Smooth muscle cell of the pulmonary artery (primary cell): ENCODE data around the gene AZGP1. TPM values are rescaled to one million over a fixed set of nuclear protein-coding genes. Genes with fewer than 3 reads are reported as not detected.

Experiments
- total RNA-seq: library from RNA; depleted of rRNA; stranded (reverse); fragments of >200 nt; gene quantifications from 2 replicates; pipeline ENCODE4 v1.2.3, GENCODE V29; 2014

The AZGP1 gene
- total RNA-seq = not detected in 2 replicates

DNA sequence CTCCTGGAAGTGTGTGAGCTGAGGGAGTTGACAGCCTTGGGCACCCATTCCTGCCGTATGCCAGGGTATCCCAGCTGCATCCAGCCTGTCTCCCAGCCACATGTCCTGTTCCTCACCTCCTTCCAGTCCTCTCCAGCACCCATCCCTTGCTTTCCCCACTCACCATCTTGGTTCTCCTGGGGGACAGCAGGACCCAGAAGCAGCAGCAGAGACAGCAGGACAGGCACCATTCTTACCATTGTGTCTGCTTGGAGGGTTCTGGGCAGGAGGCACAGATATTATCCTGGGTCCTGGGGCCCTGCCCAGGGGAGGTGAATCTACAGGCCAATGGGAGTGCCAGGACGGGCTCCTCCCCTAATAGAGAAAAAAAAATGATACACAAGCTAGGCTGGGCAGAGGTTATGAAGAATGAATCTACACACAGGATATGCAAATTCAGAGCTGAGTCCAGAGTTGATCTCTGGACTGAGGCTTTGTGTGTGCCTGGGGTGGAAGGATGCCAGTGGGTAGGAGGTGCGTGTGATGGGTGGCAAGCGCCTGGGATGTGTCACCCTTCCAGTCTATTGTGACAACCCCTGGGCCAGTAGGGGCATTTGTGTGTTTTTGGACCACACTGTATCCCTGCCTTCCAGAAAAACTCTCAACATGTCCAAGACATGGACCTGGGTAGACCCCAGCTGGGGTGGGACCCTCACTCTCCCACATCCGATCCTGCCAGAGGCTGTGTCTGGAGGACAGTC is at the start of gene AZGP1:
TSS of gene AZGP1 (minus strand) at position 250 of the 740 bp plus-strand sequence. CDS start at position 239, 11 bp downstream.

DNA sequence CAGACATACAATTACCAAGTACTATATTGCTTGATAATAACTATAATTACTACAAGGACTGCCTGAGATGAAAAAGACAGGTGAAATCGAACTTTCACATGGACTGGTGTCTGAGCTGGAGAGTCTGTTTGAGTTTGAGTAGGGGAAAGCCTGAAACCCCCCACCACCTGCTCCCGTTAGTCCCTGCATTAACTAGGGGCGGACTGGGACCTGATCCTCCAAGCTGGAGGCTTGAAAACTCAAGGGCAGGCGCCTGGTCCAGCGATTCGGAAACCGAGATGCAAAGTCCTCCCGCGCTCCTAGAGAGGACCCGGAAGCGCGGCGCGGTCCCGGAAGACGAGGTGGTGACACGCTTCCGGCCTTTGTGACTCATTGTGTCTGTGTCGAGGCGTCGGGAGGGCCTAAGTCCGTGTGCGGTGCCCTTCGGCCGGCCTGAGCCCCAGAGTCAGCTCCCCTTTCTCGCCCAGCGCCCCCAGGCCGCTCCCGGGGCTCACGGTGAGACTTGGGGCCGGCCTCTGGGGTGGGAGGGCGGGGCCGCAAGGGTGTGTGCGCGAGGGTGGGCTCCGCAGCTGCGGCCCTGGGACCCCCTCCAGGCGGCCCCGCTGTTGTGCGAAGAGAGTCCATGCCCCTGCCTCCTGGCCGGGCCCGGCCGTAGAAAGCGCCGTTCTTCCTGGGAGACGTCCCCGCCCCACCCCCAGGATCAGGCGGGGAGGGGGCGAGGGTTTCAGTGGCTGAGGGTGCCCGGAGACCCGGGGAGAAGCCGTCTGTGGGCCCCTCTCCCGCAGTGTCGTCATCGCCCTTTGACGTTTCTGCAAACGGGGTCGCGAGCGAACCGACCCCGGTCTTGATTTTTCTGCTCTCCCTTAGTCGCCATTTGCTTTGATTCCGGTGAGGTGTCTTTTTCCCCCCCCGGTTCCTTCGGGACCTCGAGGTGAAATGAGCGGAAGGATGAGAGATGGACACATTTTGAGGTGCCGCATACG is 39.7 kb upstream of the AZGP1 start, which contains the start of gene ZKSCAN1:
TSS of gene ZKSCAN1 (plus strand) at position 365 of the 983 bp plus-strand sequence. CDS start 7,911 bp downstream, outside the sequence.

DNA sequence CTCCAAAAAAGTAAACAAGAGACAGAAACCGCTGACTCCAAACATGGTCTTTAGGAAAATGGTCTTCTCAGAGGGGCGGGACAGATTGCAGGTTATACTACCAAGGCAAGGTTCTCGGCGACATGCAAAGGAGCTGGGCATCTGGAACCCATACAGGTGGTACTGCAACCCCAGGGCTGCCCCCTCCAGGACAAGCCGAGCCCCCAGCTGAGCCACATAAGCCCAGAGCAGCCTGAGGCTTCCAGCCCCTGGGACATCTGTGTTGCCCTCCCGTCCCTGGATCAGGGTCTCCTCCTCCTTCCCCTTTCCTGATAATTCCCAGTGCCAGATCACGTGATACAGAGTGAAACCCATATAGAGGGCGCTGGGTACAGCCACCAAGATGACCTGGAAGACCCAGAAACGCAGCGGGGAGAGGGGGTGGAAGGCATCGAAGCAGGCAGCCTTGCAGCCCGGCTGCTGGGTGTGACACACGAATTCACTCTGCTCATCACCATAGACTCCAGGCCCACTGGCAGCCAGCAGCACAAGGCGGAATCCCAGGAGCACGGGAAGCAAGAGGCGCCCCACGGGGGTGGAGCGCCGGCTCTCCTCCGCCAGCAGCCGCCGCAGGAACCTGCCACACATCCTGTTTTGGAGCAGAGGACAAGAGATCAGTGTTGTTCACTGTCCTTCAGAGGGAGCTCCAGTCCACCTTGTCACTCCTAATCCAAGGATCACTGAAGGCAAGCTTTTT is 46.7 kb downstream of the AZGP1 start, which contains the start of gene GJC3:
TSS of gene GJC3 (minus strand) at position 627 of the 736 bp plus-strand sequence. CDS start at position 627, 0 bp downstream.

DNA sequence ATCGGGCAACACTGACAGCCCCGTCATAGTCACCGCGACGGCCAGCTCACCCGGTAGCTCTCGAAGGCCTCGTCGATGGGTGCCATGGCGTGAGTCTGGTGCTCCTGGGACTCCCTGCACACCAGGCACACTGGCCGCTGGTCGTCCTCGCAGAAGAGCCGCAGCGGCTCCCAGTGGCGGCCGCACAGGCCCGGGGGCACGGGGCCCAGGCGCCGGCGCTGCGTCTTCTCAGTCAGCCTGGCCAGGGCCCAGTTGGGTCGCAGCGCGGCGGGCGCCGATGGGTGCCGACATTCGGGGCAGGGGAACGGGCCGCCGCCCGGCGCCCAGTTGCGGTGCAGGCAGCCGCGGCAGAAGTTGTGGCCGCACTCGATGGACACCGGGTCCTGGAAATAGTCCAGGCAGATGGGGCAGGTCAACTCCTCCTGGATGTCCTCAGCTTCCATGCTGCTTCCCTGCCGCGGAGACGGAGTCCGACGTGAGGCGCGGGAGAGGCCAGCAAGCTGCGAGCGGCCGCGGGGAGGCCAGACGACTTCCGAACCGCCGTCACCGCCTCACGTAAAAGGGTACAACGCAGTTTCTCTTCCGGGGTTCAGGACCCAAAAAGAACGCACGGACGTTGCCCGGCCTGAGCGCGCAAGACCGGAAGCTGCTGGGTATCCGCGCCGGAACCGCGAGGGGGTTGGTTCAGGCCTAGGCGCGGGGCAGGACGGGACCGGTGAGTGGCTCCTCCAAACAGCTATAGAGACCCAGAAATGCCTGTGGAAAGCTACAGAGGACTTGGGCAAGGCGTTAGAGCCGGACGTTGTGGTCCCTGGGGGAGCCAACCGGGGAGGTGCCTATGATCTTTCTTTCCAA is 56.6 kb downstream of the AZGP1 start, which contains the start of gene TRIM4:
TSS of gene TRIM4 (minus strand) at position 572 of the 855 bp plus-strand sequence. CDS start at position 443, 129 bp downstream.

Other genes with a start within 250 kb of the AZGP1 start
- not detected in 2 replicates for gene CYP3A7, start 240.8 kb downstream of the AZGP1 start, total RNA-seq
- gene CYP3A4, start 191.8 kb downstream of the AZGP1 start, total RNA-seq = not detected in 2 replicates
- gene CYP3A43, start 148.0 kb downstream of the AZGP1 start, total RNA-seq = not detected in 2 replicates
- 0.23 and 0.26 TPM in 2 replicates for gene OR2AE1, start 99.0 kb downstream of the AZGP1 start, total RNA-seq
- gene TRIM4, start 56.5 kb downstream of the AZGP1 start, total RNA-seq = 24.9 and 25.7 TPM in 2 replicates
- gene GJC3, start 46.4 kb downstream of the AZGP1 start, total RNA-seq = not detected in 2 replicates
- 45.3 and 50.1 TPM in 2 replicates for gene ZKSCAN1, start 39.6 kb upstream of the AZGP1 start, total RNA-seq
- gene ZSCAN21, start 73.7 kb upstream of the AZGP1 start, total RNA-seq = 7.6 and 10.4 TPM in 2 replicates
- gene ZNF3, start 105.7 kb upstream of the AZGP1 start, total RNA-seq = 19.9 and 23.4 TPM in 2 replicates
- gene COPS6, start 112.9 kb upstream of the AZGP1 start, total RNA-seq = 61.5 and 69.7 TPM in 2 replicates
- gene MCM7, start 125.4 kb upstream of the AZGP1 start, total RNA-seq = 30.6 and 31.6 TPM in 2 replicates
- gene AP4M1, start 125.6 kb upstream of the AZGP1 start, total RNA-seq = 16.0 and 21.3 TPM in 2 replicates
- gene TAF6, start 143.3 kb upstream of the AZGP1 start, total RNA-seq = 63.1 and 64.4 TPM in 2 replicates
- 29.6 and 41.7 TPM in 2 replicates for gene CNPY4, start 143.6 kb upstream of the AZGP1 start, total RNA-seq
- 2.3 and 2.7 TPM in 2 replicates for gene MBLAC1, start 150.9 kb upstream of the AZGP1 start, total RNA-seq
- gene LAMTOR4, start 172.9 kb upstream of the AZGP1 start, total RNA-seq = 52.0 and 57.4 TPM in 2 replicates
- gene TRAPPC14, start 182.7 kb upstream of the AZGP1 start, total RNA-seq = 4.8 and 10.7 TPM in 2 replicates
- 4.8 and 5.5 TPM in 2 replicates for gene GAL3ST4, start 192.6 kb upstream of the AZGP1 start, total RNA-seq
- gene GPC2, start 201.3 kb upstream of the AZGP1 start, total RNA-seq = 1.0 and 1.6 TPM in 2 replicates
- gene STAG3, start 201.9 kb upstream of the AZGP1 start, total RNA-seq = 0.99 and 2.2 TPM in 2 replicates
- not detected in 2 replicates for gene PVRIG, start 243.9 kb upstream of the AZGP1 start, total RNA-seq